GM19372 (cell line): ENCODE data around the gene RXFP1.
A peak's percentile ranks its signal among the peaks of the same experiment; 100 is the strongest.
"Not testable (repeated sequence)": the region's sequence is repeated elsewhere in the genome, so short reads cannot be mapped to it uniquely, and the experiment has no call there.

ENCODE experiments used
- ATAC-seq: cut with Tn5 transposase; IDR thresholded peaks from one replicate; pipeline ENCODE4 v1.9.1; 2021; ENCODE audit warnings: mild to moderate bottlenecking, low read depth, moderate library complexity; ENCODE audit not compliant: unreplicated experiment

RXFP1 gene

DNA sequence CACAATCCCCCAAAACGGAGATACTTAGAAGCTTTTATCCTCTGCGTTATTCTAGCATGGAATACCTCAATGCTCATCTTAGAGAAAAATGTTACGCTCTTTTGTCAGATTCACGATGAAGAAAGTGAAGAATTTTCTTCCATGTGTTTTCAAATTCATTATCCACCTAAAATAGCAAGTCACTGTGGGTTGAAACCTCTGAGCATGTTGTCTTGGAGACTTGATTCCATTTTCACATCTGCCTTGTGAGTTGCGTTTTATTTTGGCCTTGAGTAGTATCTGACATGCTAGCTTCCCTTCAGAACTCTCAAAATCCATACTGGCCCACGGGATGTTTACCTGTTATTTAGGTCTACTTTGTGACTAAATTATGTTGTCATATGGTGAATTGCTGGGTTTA is 83.7 kb downstream of the RXFP1 start:
- ATAC-seq: no peak

GRCh38 chr4:158606969-158607368 is 85.3 kb downstream of the RXFP1 start:
- no peak for ATAC-seq

DNA sequence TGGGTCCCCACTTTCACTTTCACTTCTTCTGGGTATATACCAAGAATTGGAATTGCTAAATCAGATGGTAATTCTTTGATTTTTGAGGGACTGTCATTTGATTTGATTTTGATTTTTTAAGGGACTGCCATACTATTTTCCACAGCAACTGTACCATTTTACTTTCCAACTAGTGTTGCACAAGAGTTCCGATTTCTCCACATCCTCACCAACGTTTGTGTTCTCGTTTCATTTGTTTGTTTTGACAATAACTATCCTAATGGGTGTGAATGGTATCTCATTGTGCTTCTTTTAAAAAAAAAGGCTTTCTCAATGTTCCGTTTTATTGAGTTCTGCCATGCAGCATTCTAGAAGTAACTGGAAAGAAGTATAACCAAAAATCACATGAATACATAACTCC is 87.4 kb downstream of the RXFP1 start:
- no peak for ATAC-seq

- peak; percentile 83 for ATAC-seq
These were observed 89.1 kb downstream of the RXFP1 start for GRCh38 chr4:158610790-158611189.

- no peak for ATAC-seq
These were observed 91.4 kb downstream of the RXFP1 start for GRCh38 chr4:158613046-158613445.

DNA sequence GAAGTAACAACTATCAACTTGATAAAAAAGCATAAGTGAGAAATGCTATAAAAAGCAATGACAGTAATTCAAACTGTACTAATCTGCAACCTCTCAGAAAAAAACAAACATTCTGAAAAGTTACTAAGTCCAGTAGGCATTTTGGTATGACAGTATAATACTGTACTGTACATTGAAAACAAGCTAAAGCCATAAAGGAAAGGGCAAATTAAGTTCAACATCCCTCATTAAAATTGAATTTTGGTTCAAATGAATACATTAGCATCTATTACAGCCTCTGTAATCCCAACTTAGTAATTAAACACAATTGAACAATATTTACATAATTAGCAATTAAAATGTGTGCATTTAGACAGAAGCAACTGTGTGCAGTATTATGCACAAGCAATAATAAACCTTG is 96.3 kb downstream of the RXFP1 start:
- no peak for ATAC-seq

DNA sequence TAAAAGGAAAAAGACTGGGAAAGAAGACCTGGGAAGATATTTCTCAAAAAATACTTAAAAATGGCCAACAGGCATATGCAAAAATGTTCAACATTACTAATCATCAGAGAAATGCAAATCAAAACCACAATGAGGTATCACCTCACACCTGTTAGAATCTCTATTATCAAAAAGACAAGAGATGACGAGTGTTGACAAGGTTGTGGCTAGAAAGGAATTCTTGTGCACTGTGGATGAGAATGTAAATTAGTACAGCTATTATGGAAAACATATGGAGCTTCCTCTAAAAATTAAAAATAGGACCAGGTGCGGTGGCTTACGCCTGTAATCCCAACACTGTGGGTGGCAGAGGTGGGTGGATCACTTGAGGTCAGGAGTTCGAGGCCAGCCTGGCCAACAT is 100.0 kb downstream of the RXFP1 start:
- no peak for ATAC-seq

- no peak for ATAC-seq
These were observed 100.6 kb downstream of the RXFP1 start for GRCh38 chr4:158622251-158622650.

DNA sequence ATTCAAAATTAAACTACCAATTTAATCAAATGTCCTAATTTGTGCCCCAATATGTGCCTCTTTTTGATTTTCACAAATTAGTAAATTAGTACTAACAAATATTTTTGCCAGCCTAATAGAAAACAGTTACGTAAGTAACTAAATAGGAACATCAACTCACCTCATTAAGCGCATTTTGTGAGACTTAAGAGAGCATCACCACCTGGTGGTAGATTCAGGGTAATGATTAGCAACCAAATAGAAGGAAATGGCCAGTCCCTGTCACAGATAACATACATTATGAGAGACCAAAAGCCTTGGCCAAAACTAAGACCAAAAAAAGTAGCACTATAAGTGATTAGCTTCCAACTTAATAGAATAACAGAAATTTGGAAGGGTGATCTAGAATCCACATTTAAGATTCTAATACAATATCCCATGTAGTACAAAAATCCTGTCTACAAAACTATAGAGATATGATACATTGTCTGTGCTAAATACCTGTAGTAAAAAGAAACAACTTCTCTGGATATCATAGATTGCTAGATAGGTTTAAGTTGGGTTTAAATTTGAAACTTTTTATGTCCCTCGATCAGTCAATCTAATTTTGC is 103.3 kb downstream of the RXFP1 start:
- ATAC-seq: peak; percentile 94

DNA sequence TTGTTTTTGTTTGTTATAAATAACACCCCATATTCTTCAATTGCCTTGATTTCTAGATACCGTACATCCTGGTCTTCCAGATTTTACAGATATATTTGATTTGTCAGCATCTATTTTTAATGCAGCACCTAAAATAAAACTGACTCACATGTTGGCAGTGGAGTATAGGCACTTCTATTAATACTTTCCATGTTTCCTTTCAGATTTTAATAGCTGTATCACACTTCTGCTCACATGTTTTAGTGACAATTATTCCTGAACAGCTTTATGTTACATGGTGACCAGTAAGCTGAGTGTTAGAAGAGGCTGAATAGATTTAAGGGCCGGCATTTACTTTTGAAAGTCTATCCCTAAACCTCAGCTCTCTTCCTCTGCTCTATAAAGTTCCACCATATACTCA is 103.9 kb downstream of the RXFP1 start:
- no peak for ATAC-seq

GRCh38 chr4:158630893-158631292 is 109.2 kb downstream of the RXFP1 start:
- ATAC-seq: no peak

DNA sequence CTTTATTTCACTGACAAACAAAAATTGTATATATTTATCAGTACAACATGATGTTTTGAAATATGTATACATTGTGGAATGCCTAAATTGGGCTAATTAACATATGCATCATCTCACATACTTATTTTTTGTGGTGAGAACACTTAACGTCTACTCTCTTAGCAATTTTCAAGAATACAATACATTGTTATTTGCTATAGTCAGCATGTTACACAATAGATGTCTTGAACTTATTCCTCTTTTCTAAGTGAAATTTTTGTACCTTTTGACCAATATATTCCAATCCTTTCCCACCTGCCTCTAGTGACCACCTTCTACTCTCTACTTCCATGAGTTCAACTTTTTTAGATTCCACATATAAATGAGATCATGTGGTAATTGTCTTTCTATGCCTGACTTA is 114.9 kb downstream of the RXFP1 start:
- ATAC-seq: no peak

DNA sequence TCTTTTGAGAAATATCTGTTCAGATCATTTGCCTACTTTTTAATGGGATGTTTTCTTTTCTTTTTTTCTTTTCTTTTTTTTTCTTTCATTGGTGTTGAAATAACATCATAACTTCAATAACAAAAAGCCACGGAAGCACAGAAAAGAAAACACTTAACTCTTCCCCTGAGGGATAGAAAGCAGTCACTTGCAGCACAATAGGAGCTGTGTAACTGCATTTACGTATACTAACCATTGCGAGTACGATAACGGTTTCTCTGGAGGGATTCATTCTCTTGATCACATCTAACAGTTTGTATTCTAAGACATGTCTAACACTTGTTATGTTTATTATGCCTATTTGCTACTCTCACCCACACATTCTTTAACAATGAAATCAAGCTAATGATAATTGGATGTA is 122.7 kb downstream of the RXFP1 start:
- ATAC-seq: no peak

- ATAC-seq: no peak
These were observed 123.1 kb downstream of the RXFP1 start for GRCh38 chr4:158644760-158645159.

GRCh38 chr4:158649111-158649680 is 127.5 kb downstream of the RXFP1 start:
- no peak for ATAC-seq

DNA sequence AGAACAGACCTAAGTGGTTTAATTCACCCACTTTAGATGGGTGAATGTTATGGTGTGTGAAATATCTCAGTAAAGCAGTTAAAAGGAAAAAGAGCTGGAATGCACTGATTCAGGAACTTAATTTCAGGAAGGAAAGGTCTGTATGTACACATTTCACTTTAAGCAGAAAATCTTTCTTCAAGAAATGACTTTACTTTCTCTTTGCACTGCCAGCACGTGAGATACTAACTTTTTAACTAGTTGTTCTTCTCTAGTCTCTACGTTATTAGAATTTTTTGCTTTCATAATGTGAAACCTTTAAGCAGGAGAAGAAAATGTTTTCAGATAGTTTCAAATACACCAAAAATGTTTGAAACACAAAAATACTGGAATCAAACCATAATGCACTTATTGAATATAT is 131.2 kb downstream of the RXFP1 start:
- no peak for ATAC-seq

GRCh38 chr4:158656439-158656838 is 134.8 kb downstream of the RXFP1 start:
- ATAC-seq: no peak

DNA sequence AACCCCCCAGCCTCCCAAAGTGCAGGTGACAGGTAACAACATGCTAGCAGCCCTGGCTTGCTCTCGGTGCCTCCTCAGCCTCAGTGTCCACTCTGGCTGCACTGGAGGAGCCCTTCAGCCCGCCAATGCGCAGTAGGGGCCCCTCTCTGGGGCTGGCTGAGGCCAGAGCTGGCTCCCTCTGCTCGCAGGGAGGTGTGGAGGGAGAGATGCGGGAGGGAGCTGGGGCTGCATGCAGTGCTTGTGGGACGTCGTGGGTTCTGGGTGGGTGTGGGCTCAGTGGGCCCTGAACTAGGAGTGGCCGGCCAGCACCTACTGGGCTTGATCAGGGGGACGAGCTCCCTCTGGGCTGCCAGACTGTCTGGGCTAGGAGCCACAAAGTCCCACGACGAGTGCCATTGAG is 135.6 kb downstream of the RXFP1 start:
- ATAC-seq: no peak

- not testable (repeated sequence) for ATAC-seq
These were observed 141.6 kb downstream of the RXFP1 start for GRCh38 chr4:158663255-158663654.

GRCh38 chr4:158663707-158664625 is 142.3 kb downstream of the RXFP1 start:
- ATAC-seq: not testable (repeated sequence)

DNA sequence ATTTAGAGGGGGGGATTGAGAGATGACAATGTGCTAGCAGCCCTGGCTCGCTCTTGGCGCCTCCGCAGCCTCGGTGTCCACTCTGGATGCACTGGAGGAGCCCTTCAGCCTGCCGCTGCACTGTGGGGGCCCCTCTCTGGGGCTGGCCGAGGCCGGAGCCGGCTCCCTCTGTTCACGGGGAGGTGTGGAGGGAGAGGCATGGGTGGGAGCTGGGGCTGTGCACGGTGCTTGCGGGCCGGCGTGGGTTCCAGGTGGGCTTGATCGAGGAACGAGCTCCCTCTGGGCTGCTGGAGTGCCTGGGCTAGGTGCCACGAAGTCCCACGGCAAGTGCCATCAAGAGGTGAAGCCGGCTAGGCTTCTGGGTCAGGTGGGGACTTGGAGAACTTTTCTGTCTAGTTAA is 143.1 kb downstream of the RXFP1 start:
- ATAC-seq: no peak

DNA sequence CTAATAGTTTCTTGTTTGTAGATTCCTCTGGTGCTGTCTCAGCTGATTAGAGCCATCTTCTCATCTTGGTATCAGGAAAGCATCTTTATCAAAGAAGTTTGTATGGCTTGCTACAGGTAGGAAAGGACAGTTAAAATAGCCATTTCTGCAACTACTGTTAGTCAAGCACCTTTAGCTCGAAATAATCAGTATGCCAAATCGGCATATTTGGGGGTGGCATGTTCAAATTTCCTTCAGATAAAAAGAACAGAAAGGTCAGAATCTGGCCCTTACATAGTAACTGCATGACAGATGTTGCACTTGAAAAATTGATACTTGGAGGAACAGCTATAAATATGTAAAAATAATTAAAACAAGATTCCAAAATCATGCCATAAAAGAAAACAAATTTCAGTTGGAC is 145.2 kb downstream of the RXFP1 start:
- ATAC-seq: no peak
